Measurements from ENCODE around the gene CX3CL1. TPM values are rescaled to one million over a fixed set of nuclear protein-coding genes. Genes with fewer than 3 reads are reported as not detected.

The CX3CL1 gene
- total RNA-seq, 1 experiment from 2014 or later = 0.15 TPM

DNA sequence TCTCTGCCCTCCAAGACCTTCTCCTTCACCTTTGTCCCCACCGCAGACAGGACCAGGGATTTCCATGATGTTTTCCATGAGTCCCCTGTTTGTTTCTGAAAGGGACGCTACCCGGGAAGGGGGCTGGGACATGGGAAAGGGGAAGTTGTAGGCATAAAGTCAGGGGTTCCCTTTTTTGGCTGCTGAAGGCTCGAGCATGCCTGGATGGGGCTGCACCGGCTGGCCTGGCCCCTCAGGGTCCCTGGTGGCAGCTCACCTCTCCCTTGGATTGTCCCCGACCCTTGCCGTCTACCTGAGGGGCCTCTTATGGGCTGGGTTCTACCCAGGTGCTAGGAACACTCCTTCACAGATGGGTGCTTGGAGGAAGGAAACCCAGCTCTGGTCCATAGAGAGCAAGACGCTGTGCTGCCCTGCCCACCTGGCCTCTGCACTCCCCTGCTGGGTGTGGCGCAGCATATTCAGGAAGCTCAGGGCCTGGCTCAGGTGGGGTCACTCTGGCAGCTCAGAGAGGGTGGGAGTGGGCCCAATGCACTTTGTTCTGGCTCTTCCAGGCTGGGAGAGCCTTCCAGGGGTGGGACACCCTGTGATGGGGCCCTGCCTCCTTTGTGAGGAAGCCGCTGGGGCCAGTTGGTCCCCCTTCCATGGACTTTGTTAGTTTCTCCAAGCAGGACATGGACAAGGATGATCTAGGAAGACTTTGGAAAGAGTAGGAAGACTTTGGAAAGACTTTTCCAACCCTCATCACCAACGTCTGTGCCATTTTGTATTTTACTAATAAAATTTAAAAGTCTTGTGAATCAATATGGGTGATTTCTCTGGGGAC, 12.2 kb downstream of the CX3CL1 start:
- Histone ChIP-seq H3K4me3 (replicated peaks in 1 of 2; ENCODE audit: low read depth in 1 of 2, low read length in 2 of 2) (no peak overlapping the region), H2AFZ (ENCODE audit: low read depth, low read length, poor library complexity, severe bottlenecking) (no peak overlapping the region), H3K4me1 (ENCODE audit: control insufficient read depth in 1 of 2, insufficient read depth in 2 of 2, low read length in 2 of 2) (peaks cover 0 to 17% of the 10 kb centered on the region in 2 experiments; a peak in 2 of 4 replicates), H3K79me2 (ENCODE audit: insufficient read depth, low read length) (no peaks in the 10 kb centered on the region), H3K27me3 (ENCODE audit: insufficient read depth, low read length) (0 out of 2 replicates have a peak, but pooled peaks cover 3% of the 10 kb centered on the region), H3K4me2 (ENCODE audit: low read length) (peak overlapping the region; percentile 16; the same call in 1 of the 2 replicates), H3K9ac (ENCODE audit: low read length) (no peak overlapping the region), H4K20me1 (ENCODE audit: insufficient read depth) (no peaks in the 10 kb centered on the region), H3K36me3 (ENCODE audit: control insufficient read depth in 1 of 2, insufficient read depth in 2 of 2, low read length in 2 of 2) (no peaks in the 10 kb centered on the region), H3K9me2 (ENCODE audit: insufficient read depth) (no peaks in the 10 kb centered on the region), H3K9me3 (ENCODE audit: control insufficient read depth in 1 of 2, insufficient read depth in 1 of 2, low read depth in 1 of 2, low read length in 2 of 2) (no peaks in the 10 kb centered on the region), H3K27ac (ENCODE audit: low read depth, low read length) (no peak overlapping the region)
- RAD21 ChIA-PET (ENCODE audit: low non-redundant PET in 1 of 2, low total read pairs in 2 of 2, uncharacterized antibody in 2 of 2, unreplicated experiment in 2 of 2) = no interaction called here
- POLR2A ChIA-PET = no interaction called here
- no TSS peak for BruUV-seq (replicated peaks)
- CTCF ChIA-PET = no interaction called here
- DNase-seq (ENCODE audit: low read depth, low spot score) = no peak
- TF ChIP-seq YY1 (IDR thresholded peaks at IDR 0.05; ENCODE audit: extremely low read depth, insufficient replicate concordance, low read depth, low read length) (no peak), ZFX (IDR thresholded peaks at IDR 0.05) (no peak), RAD21 (IDR thresholded peaks at IDR 0.05; ENCODE audit: low read depth) (no peak), EZH2 (IDR thresholded peaks at IDR 0.05) (no peak), CEBPB (IDR thresholded peaks at IDR 0.05; ENCODE audit: low read depth) (no peak), SRF (IDR thresholded peaks at IDR 0.05; ENCODE audit: low read depth) (no peak)
- TF ChIP-seq, protein P1, sequence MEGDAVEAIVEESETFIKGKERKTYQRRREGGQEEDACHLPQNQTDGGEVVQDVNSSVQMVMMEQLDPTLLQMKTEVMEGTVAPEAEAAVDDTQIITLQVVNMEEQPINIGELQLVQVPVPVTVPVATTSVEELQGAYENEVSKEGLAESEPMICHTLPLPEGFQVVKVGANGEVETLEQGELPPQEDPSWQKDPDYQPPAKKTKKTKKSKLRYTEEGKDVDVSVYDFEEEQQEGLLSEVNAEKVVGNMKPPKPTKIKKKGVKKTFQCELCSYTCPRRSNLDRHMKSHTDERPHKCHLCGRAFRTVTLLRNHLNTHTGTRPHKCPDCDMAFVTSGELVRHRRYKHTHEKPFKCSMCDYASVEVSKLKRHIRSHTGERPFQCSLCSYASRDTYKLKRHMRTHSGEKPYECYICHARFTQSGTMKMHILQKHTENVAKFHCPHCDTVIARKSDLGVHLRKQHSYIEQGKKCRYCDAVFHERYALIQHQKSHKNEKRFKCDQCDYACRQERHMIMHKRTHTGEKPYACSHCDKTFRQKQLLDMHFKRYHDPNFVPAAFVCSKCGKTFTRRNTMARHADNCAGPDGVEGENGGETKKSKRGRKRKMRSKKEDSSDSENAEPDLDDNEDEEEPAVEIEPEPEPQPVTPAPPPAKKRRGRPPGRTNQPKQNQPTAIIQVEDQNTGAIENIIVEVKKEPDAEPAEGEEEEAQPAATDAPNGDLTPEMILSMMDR (IDR thresholded peaks at IDR 0.05 in 2 of 3, conservative IDR thresholded peaks at IDR 0.05 in 1 of 3; ENCODE audit: borderline replicate concordance in 1 of 3, insufficient read depth in 1 of 3, low read depth in 2 of 3, low read length in 2 of 3) = no peak
- TF ChIP-seq, protein P2, sequence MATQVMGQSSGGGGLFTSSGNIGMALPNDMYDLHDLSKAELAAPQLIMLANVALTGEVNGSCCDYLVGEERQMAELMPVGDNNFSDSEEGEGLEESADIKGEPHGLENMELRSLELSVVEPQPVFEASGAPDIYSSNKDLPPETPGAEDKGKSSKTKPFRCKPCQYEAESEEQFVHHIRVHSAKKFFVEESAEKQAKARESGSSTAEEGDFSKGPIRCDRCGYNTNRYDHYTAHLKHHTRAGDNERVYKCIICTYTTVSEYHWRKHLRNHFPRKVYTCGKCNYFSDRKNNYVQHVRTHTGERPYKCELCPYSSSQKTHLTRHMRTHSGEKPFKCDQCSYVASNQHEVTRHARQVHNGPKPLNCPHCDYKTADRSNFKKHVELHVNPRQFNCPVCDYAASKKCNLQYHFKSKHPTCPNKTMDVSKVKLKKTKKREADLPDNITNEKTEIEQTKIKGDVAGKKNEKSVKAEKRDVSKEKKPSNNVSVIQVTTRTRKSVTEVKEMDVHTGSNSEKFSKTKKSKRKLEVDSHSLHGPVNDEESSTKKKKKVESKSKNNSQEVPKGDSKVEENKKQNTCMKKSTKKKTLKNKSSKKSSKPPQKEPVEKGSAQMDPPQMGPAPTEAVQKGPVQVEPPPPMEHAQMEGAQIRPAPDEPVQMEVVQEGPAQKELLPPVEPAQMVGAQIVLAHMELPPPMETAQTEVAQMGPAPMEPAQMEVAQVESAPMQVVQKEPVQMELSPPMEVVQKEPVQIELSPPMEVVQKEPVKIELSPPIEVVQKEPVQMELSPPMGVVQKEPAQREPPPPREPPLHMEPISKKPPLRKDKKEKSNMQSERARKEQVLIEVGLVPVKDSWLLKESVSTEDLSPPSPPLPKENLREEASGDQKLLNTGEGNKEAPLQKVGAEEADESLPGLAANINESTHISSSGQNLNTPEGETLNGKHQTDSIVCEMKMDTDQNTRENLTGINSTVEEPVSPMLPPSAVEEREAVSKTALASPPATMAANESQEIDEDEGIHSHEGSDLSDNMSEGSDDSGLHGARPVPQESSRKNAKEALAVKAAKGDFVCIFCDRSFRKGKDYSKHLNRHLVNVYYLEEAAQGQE (IDR thresholded peaks at IDR 0.05; ENCODE audit: low read depth) = no peak
- TF ChIP-seq, protein P3, sequence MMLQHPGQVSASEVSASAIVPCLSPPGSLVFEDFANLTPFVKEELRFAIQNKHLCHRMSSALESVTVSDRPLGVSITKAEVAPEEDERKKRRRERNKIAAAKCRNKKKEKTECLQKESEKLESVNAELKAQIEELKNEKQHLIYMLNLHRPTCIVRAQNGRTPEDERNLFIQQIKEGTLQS (IDR thresholded peaks at IDR 0.05) = no peak
- TF ChIP-seq, protein P4, sequence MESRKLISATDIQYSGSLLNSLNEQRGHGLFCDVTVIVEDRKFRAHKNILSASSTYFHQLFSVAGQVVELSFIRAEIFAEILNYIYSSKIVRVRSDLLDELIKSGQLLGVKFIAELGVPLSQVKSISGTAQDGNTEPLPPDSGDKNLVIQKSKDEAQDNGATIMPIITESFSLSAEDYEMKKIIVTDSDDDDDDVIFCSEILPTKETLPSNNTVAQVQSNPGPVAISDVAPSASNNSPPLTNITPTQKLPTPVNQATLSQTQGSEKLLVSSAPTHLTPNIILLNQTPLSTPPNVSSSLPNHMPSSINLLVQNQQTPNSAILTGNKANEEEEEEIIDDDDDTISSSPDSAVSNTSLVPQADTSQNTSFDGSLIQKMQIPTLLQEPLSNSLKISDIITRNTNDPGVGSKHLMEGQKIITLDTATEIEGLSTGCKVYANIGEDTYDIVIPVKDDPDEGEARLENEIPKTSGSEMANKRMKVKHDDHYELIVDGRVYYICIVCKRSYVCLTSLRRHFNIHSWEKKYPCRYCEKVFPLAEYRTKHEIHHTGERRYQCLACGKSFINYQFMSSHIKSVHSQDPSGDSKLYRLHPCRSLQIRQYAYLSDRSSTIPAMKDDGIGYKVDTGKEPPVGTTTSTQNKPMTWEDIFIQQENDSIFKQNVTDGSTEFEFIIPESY (IDR thresholded peaks at IDR 0.05; ENCODE audit: extremely low read depth, insufficient replicate concordance, low read length) = no peak
- ATAC-seq = no peak
- intact Hi-C loops (cut with micrococcal nuclease) = no loop called here

All from HCT116 (cell line).